ENCODE results near the gene PIK3C3.

DNA sequence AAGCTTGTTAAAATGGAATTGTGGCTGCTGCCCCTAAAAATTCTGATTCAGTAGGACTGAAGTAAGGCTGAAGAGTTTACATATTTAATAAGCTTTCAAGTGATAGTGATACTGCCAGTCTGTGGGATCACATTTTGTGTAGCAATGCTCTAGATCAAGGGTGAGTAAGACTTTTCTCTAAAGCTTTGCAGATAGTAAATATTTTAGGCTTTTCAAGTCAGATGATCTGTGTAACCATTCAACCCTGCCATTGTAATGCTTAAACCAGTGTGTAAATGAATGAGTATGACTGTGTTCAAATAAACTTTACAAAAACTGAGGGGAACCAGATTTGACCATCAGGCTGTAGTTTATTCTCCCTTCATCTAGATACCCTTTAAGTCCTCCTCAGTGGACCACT, 92.7 kb downstream of the PIK3C3 start:
- TF ChIP-seq, protein P1, sequence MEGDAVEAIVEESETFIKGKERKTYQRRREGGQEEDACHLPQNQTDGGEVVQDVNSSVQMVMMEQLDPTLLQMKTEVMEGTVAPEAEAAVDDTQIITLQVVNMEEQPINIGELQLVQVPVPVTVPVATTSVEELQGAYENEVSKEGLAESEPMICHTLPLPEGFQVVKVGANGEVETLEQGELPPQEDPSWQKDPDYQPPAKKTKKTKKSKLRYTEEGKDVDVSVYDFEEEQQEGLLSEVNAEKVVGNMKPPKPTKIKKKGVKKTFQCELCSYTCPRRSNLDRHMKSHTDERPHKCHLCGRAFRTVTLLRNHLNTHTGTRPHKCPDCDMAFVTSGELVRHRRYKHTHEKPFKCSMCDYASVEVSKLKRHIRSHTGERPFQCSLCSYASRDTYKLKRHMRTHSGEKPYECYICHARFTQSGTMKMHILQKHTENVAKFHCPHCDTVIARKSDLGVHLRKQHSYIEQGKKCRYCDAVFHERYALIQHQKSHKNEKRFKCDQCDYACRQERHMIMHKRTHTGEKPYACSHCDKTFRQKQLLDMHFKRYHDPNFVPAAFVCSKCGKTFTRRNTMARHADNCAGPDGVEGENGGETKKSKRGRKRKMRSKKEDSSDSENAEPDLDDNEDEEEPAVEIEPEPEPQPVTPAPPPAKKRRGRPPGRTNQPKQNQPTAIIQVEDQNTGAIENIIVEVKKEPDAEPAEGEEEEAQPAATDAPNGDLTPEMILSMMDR (IDR thresholded peaks at IDR 0.05) = no peak
- TF ChIP-seq TCF7L2 (IDR thresholded peaks at IDR 0.05; ENCODE audit: low read depth, low read length) (no peak), POLR2AphosphoS5 (IDR thresholded peaks at IDR 0.05; ENCODE audit: low read depth, low read length) (no peak)
- TF ChIP-seq, protein P2, sequence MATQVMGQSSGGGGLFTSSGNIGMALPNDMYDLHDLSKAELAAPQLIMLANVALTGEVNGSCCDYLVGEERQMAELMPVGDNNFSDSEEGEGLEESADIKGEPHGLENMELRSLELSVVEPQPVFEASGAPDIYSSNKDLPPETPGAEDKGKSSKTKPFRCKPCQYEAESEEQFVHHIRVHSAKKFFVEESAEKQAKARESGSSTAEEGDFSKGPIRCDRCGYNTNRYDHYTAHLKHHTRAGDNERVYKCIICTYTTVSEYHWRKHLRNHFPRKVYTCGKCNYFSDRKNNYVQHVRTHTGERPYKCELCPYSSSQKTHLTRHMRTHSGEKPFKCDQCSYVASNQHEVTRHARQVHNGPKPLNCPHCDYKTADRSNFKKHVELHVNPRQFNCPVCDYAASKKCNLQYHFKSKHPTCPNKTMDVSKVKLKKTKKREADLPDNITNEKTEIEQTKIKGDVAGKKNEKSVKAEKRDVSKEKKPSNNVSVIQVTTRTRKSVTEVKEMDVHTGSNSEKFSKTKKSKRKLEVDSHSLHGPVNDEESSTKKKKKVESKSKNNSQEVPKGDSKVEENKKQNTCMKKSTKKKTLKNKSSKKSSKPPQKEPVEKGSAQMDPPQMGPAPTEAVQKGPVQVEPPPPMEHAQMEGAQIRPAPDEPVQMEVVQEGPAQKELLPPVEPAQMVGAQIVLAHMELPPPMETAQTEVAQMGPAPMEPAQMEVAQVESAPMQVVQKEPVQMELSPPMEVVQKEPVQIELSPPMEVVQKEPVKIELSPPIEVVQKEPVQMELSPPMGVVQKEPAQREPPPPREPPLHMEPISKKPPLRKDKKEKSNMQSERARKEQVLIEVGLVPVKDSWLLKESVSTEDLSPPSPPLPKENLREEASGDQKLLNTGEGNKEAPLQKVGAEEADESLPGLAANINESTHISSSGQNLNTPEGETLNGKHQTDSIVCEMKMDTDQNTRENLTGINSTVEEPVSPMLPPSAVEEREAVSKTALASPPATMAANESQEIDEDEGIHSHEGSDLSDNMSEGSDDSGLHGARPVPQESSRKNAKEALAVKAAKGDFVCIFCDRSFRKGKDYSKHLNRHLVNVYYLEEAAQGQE (IDR thresholded peaks at IDR 0.05; ENCODE audit: insufficient read depth in 1 of 2, low read depth in 2 of 2, low read length in 1 of 2) = no peak

Measured in Panc1 (cell line).